NB4 (cell line): ENCODE data around the gene SRP19.

ENCODE experiments used
- DNase-seq: peaks from one replicate; pipeline ENCODE4 v3.0.0; 2010; ENCODE audit warnings: low read depth
- H3K4me3 ChIP-seq: one replicate; pipeline ENCODE4 v1.5.1; 2011; ENCODE audit warnings: mild to moderate bottlenecking, low read depth, low read length, moderate library complexity
- MYC ChIP-seq: IDR thresholded peaks from 2 replicates; pipeline ENCODE4 v1.6.1; 2011; ENCODE audit warnings: low read depth, low read length
- POLR2A ChIP-seq: IDR thresholded peaks from 2 replicates; pipeline ENCODE4 v1.6.1; 2011; ENCODE audit warnings: mild to moderate bottlenecking; ENCODE audit not compliant: insufficient read length; ENCODE audit errors: extremely low read depth
- TF ChIP-seq, protein P1 (sequence below): IDR thresholded peaks from one replicate; pipeline ENCODE4 v1.5.1; 2012; ENCODE audit warnings: low read depth, low read length
- TF ChIP-seq, protein P2 (sequence below): IDR thresholded peaks from 2 replicates; pipeline ENCODE4 v1.6.1; 2011; ENCODE audit warnings: low read depth, low read length

Gene SRP19

GRCh38 chr5:112862085-112862484 is 998 bp downstream of the SRP19 start:
- no peak for TF ChIP-seq POLR2A
- TF ChIP-seq, protein P1, sequence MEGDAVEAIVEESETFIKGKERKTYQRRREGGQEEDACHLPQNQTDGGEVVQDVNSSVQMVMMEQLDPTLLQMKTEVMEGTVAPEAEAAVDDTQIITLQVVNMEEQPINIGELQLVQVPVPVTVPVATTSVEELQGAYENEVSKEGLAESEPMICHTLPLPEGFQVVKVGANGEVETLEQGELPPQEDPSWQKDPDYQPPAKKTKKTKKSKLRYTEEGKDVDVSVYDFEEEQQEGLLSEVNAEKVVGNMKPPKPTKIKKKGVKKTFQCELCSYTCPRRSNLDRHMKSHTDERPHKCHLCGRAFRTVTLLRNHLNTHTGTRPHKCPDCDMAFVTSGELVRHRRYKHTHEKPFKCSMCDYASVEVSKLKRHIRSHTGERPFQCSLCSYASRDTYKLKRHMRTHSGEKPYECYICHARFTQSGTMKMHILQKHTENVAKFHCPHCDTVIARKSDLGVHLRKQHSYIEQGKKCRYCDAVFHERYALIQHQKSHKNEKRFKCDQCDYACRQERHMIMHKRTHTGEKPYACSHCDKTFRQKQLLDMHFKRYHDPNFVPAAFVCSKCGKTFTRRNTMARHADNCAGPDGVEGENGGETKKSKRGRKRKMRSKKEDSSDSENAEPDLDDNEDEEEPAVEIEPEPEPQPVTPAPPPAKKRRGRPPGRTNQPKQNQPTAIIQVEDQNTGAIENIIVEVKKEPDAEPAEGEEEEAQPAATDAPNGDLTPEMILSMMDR: no peak
- TF ChIP-seq, protein P2, sequence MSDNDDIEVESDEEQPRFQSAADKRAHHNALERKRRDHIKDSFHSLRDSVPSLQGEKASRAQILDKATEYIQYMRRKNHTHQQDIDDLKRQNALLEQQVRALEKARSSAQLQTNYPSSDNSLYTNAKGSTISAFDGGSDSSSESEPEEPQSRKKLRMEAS: no peak
- no peak for TF ChIP-seq MYC
- no peak for DNase-seq
- H3K4me3 ChIP-seq: peak overlapping the region; percentile 99

- no peak for DNase-seq
- H3K4me3 ChIP-seq: peak overlapping the region; percentile 99
- TF ChIP-seq POLR2A (no peak), MYC (no peak)
- TF ChIP-seq, protein P2: no peak
- TF ChIP-seq, protein P1: no peak
Measured at GRCh38 chr5:112863549-112863948, 2.5 kb downstream of the SRP19 start.

DNA sequence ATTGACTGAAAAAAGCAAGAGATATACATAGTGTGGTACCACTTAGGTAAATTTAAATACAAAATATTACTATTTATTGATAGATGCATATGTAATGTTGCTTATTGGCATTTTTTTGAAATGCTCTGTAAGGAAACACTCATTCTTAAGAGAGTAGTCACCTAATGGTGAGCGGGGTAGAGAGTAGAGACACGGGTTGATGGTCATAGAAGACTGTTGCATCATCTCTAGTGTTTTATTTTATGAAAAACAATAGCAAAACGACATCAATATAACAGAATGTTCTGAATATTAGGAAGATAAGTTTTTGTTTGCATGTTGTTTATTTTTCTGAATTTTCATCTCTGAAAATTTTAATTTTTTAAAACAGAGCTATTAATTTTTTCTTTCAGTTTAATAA is 4.0 kb downstream of the SRP19 start:
- TF ChIP-seq, protein P1: no peak
- no peak for TF ChIP-seq POLR2A
- no peak overlapping the region for H3K4me3 ChIP-seq
- DNase-seq: no peak

- no peak for DNase-seq
- TF ChIP-seq, protein P1: no peak
- TF ChIP-seq MYC: no peak
- TF ChIP-seq POLR2A: no peak
- TF ChIP-seq, protein P2: no peak
Measured at GRCh38 chr5:112866739-112867138, 5.7 kb downstream of the SRP19 start.

GRCh38 chr5:112867411-112867810 is 6.3 kb downstream of the SRP19 start:
- no peak overlapping the region for H3K4me3 ChIP-seq
- no peak for DNase-seq
- TF ChIP-seq, protein P2: no peak
- TF ChIP-seq MYC (no peak), POLR2A (no peak)
- TF ChIP-seq, protein P1: no peak

More at GRCh38 chr5:112866739-112867138, 5.7 kb downstream of the SRP19 start:
- H3K4me3 ChIP-seq: no peak overlapping the region

- DNase-seq: no peak
- TF ChIP-seq, protein P1: no peak
- TF ChIP-seq POLR2A (no peak), MYC (no peak)
- TF ChIP-seq, protein P2: no peak
- no peak overlapping the region for H3K4me3 ChIP-seq
Measured at GRCh38 chr5:112869948-112870347, 8.9 kb downstream of the SRP19 start.
